PFSK-1 (cell line): ENCODE results near the gene SPPL2C.

Source experiments
- FOXP2 ChIP-seq: optimal IDR thresholded peaks from 2 replicates; pipeline ENCODE3; 2011; ENCODE audit warnings: borderline replicate concordance, control low read depth, inconsistent platforms; ENCODE audit not compliant: insufficient read depth; ENCODE audit errors: extremely low read length, extremely low read depth
- POLR2AphosphoS5 ChIP-seq: IDR thresholded peaks from 2 replicates; pipeline ENCODE4 v1.6.1; 2012; ENCODE audit warnings: low read depth, mild to moderate bottlenecking, control low read depth, low read length, moderate library complexity
- TF ChIP-seq, protein P1 (sequence below), 2 experiments: IDR thresholded peaks; 2 replicates each; pipeline versions ENCODE4 v1.6.1 to v1.8.0; 2011 to 2012; ENCODE audit warnings: low read depth in 2 of 2, low read length in 2 of 2, control low read depth in 1 of 2, inconsistent platforms in 1 of 2, mild to moderate bottlenecking in 1 of 2, moderate library complexity in 1 of 2; ENCODE audit not compliant: insufficient read depth in 1 of 2

DNA sequence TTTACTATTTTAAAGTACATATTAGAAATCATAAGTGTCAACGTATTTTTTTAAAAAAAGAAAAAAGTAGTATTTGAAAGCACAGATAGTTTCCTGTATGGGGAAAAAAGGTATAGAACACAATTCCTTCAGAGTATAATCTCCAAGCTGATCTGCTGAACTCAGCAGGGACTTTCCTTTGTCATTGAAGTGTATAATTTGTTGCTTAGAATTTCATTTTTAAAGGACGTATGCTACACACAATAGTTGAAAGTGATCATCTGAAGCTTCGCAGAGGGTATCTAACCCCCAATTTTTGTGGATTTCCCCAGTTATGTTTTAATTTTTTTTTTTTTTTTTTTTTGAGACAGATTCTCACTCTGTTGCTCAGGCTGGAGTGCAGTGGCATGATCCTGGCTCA is 29.5 kb downstream of the SPPL2C start:
- TF ChIP-seq, protein P1, sequence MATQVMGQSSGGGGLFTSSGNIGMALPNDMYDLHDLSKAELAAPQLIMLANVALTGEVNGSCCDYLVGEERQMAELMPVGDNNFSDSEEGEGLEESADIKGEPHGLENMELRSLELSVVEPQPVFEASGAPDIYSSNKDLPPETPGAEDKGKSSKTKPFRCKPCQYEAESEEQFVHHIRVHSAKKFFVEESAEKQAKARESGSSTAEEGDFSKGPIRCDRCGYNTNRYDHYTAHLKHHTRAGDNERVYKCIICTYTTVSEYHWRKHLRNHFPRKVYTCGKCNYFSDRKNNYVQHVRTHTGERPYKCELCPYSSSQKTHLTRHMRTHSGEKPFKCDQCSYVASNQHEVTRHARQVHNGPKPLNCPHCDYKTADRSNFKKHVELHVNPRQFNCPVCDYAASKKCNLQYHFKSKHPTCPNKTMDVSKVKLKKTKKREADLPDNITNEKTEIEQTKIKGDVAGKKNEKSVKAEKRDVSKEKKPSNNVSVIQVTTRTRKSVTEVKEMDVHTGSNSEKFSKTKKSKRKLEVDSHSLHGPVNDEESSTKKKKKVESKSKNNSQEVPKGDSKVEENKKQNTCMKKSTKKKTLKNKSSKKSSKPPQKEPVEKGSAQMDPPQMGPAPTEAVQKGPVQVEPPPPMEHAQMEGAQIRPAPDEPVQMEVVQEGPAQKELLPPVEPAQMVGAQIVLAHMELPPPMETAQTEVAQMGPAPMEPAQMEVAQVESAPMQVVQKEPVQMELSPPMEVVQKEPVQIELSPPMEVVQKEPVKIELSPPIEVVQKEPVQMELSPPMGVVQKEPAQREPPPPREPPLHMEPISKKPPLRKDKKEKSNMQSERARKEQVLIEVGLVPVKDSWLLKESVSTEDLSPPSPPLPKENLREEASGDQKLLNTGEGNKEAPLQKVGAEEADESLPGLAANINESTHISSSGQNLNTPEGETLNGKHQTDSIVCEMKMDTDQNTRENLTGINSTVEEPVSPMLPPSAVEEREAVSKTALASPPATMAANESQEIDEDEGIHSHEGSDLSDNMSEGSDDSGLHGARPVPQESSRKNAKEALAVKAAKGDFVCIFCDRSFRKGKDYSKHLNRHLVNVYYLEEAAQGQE (IDR thresholded peaks at IDR 0.05; ENCODE audit: insufficient read depth in 1 of 2, low read depth in 2 of 2, low read length in 2 of 2) = no peak
- TF ChIP-seq FOXP2 = no peak
- TF ChIP-seq POLR2AphosphoS5 = no peak
